OCI-LY7 (cell line): Measurements from ENCODE around the gene ACACA.

Source experiments
- EZH2phosphoT487 ChIP-seq: fragments of 200-600 bp; sonication (generic); IDR thresholded peaks from 2 replicates; pipeline ENCODE4 v1.6.1; 2018; ENCODE audit warnings: low read depth, borderline replicate concordance, mild to moderate bottlenecking, mixed run types, antibody characterized with exemption, low read length, moderate library complexity, mixed read lengths
- TF ChIP-seq, protein P1 (sequence below): fragments of 200-600 bp; sonication (generic); conservative IDR thresholded peaks from 2 replicates; pipeline ENCODE4 v1.5.1; 2014; ENCODE audit warnings: mild to moderate bottlenecking, antibody characterized with exemption, low read length, moderate library complexity, mixed read lengths

DNA sequence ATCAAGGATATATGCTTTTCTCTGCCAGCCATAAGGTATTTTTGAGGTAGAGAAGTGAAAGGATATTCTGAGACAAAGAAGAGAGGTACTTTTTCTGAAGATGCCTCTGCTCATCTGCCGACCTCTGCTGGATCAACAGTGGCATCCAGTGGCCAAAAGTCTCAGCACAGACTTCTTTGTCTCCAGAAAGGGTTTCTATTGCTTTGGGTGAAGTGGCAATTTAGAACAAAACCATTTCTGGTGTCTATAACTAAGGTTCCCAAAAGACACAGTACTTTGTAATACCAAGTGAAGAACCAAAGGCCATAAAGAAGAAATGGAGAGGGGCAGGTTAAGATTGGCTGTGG, 186.1 kb downstream of the ACACA start:
- TF ChIP-seq, protein P1, sequence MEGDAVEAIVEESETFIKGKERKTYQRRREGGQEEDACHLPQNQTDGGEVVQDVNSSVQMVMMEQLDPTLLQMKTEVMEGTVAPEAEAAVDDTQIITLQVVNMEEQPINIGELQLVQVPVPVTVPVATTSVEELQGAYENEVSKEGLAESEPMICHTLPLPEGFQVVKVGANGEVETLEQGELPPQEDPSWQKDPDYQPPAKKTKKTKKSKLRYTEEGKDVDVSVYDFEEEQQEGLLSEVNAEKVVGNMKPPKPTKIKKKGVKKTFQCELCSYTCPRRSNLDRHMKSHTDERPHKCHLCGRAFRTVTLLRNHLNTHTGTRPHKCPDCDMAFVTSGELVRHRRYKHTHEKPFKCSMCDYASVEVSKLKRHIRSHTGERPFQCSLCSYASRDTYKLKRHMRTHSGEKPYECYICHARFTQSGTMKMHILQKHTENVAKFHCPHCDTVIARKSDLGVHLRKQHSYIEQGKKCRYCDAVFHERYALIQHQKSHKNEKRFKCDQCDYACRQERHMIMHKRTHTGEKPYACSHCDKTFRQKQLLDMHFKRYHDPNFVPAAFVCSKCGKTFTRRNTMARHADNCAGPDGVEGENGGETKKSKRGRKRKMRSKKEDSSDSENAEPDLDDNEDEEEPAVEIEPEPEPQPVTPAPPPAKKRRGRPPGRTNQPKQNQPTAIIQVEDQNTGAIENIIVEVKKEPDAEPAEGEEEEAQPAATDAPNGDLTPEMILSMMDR: peak; percentile 67
- TF ChIP-seq EZH2phosphoT487: no peak
